Spinal cord (tissue), 10 donors: ENCODE data around the gene OTUD6A. TPM values are rescaled to one million over a fixed set of nuclear protein-coding genes. Genes with fewer than 3 reads are reported as not detected.

Source experiments
- DNase-seq, 6 donors: peaks; one replicate each; pipeline versions ENCODE4 v3.0.0 to v3.0.0-alpha.2; 2013 to 2015; ENCODE audit warnings: low spot score in 6 of 6, low read depth in 4 of 6
- H3K27ac ChIP-seq: one replicate; pipeline ENCODE4 v1.5.1; 2013; ENCODE audit warnings: low read depth, low read length, control low read depth
- H3K27me3 ChIP-seq: one replicate; pipeline ENCODE4 v1.6.1; 2013; ENCODE audit warnings: low read length; ENCODE audit not compliant: control insufficient read depth, insufficient read depth
- H3K36me3 ChIP-seq: one replicate; pipeline ENCODE4 v1.6.1; 2013; ENCODE audit warnings: low read length; ENCODE audit not compliant: control insufficient read depth, insufficient read depth
- H3K4me1 ChIP-seq: one replicate; pipeline ENCODE4 v1.6.1; 2013; ENCODE audit warnings: low read length; ENCODE audit not compliant: control insufficient read depth, insufficient read depth
- H3K4me3 ChIP-seq: one replicate; pipeline ENCODE4 v1.5.1; 2013; ENCODE audit warnings: low read depth, low read length, control low read depth
- H3K9me3 ChIP-seq: one replicate; pipeline ENCODE4 v1.6.1; 2013; ENCODE audit warnings: low read length; ENCODE audit not compliant: control insufficient read depth, insufficient read depth
- WGBS: methylation state at CpG from one replicate; pipeline ENCODE4 v1.1.5; 2013; ENCODE audit warnings: missing lambda C conversion rate; ENCODE audit not compliant: insufficient coverage; 5-methylcytosine and 5-hydroxymethylcytosine counted together
- polyA plus RNA-seq, 2 donors: library from polyadenylated mRNA; unstranded; fragments of 120-200 nt; gene quantifications; one replicate each; pipeline ENCODE4 v1.2.1, GENCODE V29; 2013; ENCODE audit not compliant: insufficient read length in 2 of 2
- total RNA-seq, 2 donors: library from RNA; depleted of rRNA in 1 of 2; stranded (reverse); fragments of 120-200 nt in 1 of 2; fragments of >200 nt in 1 of 2; gene quantifications; one replicate each; pipeline versions ENCODE4 v1.2.3 to v1.2.4, GENCODE V29; 2013 to 2014
- donor health status: healthy.

The OTUD6A gene
- total and polyA plus RNA-seq, 4 donors: not detected

DNA sequence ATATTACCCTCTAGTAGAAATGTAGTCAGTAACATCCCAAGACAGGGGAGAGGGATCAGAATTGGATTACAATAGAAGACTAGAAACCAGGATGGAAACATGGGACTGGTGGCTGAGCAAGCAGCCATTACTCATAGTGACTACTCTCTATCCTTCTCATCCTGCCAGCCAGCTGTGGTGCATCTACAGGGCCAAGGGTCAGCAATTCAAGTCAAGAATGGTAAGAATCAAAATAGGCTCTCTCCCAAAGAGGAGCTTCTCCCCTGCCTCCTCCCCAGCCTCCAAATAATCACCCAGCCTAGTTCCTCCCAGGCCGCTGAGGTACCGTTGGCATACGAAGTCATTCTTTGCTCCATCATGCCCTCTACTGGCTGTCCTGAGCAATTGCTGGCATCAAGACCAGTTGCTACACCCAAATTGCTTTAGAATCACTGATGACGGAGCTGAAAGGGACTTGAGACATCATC, 31.9 kb upstream of the OTUD6A start:
- Histone ChIP-seq H3K27ac (no peak overlapping the region), H3K9me3 (no peaks in the 10 kb centered on the region), H3K4me1 (no peaks in the 10 kb centered on the region), H3K4me3 (no peak overlapping the region), H3K36me3 (no peaks in the 10 kb centered on the region), H3K27me3 (no peaks in the 10 kb centered on the region)
- DNase-seq: peak in 2 of 6 donors; percentile 76 to 77
- 4% methylated on average over 3 of the region's 4 CpGs for WGBS

DNA sequence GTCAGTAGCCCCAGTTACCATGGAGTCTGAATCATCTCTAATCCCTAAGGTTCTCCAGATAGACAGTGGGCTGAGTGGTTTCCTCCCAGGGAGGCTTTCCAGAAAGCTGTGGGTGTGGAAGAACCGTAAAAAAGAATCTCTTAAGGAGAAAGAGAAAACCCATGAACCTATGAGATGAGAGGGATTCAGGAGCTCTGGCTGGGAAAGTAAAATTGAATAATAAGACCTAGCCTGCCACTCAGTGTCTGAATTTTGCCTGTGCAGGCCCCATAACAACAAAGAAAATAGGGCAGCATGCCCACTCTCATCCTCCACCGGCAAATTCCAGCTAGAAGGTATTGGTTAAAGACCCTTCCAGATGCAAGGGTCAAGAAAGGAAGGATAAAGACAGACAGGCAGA, 29.5 kb upstream of the OTUD6A start:
- no peaks in the 10 kb centered on the region for H3K9me3 ChIP-seq
- no peak overlapping the region for H3K4me3 ChIP-seq
- no peaks in the 10 kb centered on the region for H3K27me3 ChIP-seq
- H3K36me3 ChIP-seq: no peaks in the 10 kb centered on the region
- WGBS: 29% methylated on average over 1 of the region's 2 CpGs
- H3K27ac ChIP-seq: no peak overlapping the region
- peak in 2 of 6 donors; percentile 56 to 73 for DNase-seq
- H3K4me1 ChIP-seq: no peaks in the 10 kb centered on the region

DNA sequence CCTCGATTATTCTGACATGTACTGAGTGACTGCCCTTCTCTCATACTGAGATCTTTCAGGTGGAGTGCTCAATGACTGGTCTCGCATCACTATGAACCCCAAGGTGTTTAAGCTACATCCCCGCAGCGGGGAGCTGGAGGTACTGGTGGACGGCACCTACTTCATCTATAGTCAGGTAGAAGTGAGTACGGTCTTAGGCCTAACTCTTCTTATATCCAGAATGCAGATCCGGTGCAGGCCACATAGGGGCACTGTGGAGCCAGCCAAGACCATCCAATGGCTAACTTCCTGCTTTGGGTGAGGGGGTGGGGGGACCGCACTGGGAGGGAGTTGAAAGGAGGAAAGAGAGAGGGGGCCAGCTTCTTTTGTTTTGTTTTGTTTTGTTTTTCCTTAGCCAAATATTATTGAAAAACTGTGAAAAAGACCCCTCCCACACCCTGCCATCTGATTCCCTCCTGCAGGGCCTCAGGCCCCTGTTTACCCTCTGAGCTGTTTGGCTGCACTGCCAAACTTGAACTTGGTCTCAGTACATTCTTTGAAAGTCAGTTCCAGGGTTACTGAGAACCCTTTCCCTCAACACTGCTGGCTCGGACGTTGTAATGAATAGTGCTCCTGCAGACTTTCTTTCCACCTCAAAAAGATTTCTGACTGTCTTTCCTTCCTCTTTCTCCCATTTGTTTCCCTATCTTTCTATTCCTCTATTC, 28.8 kb upstream of the OTUD6A start:
- peak in 2 of 6 donors; percentile 27 to 62 for DNase-seq
- no peak overlapping the region for H3K27ac ChIP-seq
- H3K36me3 ChIP-seq: no peaks in the 10 kb centered on the region
- H3K4me3 ChIP-seq: no peak overlapping the region
- no peaks in the 10 kb centered on the region for H3K9me3 ChIP-seq
- H3K4me1 ChIP-seq: no peaks in the 10 kb centered on the region
- H3K27me3 ChIP-seq: no peaks in the 10 kb centered on the region
- WGBS: 46% methylated on average over 6 of the region's 10 CpGs

DNA sequence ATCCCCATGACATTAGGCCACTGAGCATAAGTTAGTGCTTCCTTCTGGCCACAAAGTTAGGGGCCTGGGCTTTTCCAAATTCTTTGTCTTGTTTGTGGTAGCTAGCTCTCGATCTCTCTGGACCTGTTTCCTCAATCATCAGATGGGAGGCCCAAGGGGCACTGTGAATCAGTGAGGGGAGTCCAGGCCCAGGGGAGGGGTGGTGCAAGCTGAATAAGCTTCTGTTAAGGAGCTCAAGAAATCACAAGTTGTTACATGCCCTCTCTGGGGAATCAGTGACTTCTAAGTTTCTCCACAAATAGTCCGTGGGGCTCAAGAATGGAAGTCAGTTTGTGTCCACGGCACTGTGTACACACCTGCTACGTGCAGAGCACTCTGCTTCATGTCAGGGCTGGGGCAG, 27.6 kb upstream of the OTUD6A start:
- no peaks in the 10 kb centered on the region for H3K27me3 ChIP-seq
- H3K9me3 ChIP-seq: no peaks in the 10 kb centered on the region
- H3K4me3 ChIP-seq: no peak overlapping the region
- peaks cover 3% of the 10 kb centered on the region for H3K4me1 ChIP-seq
- no peak for DNase-seq
- no peaks in the 10 kb centered on the region for H3K36me3 ChIP-seq
- 42% methylated on average over 4 of the region's 4 CpGs for WGBS
- no peak overlapping the region for H3K27ac ChIP-seq

DNA sequence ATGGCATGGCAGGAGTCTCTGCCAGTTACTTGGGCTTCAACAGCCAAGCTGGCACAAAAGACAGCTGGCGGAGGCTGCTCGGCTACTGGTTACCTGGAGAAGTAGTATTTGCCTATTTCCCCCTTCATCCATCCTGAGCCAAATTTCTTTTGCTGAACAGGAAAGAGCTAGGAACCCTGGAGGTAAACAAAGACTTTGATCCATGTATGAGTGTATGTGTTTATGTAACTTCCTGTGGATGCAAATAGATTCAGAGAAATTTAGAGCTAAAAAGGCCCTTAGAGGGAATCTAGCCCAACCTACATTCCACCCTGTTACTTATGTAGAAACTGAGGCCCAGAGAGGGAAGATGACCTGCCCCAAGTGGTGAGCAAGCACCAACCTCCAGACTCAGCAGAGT, 23.7 kb upstream of the OTUD6A start:
- DNase-seq: no peak
- H3K27me3 ChIP-seq: no peaks in the 10 kb centered on the region
- H3K4me1 ChIP-seq: peaks cover 3% of the 10 kb centered on the region
- no peaks in the 10 kb centered on the region for H3K9me3 ChIP-seq
- H3K27ac ChIP-seq: no peak overlapping the region
- no CpG with 5 or more reads among the region's 2 CpGs for WGBS
- no peak overlapping the region for H3K4me3 ChIP-seq
- no peaks in the 10 kb centered on the region for H3K36me3 ChIP-seq

DNA sequence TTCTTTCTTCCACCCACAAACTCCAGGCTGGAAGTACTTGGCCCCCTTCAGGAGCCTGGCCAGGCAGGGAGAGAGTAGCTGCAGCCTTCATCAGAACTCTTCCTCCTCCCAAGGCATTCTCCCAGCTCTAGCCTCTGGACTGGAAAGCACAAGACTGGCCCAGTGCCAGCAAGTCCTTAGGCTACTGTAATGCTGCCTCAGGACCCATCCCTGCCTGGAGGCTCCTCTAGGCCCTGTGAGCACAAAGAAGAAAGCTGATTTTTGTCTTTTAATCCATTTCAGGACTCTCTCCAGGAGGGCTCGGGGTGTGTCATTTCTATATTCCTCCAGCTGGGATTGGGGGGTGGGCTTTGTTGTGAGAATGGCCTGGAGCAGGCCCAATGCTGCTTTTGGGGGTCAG, 23.3 kb upstream of the OTUD6A start:
- WGBS: no CpG with 5 or more reads among the region's 1 CpG
- no peak for DNase-seq
- H3K27me3 ChIP-seq: no peaks in the 10 kb centered on the region

DNA sequence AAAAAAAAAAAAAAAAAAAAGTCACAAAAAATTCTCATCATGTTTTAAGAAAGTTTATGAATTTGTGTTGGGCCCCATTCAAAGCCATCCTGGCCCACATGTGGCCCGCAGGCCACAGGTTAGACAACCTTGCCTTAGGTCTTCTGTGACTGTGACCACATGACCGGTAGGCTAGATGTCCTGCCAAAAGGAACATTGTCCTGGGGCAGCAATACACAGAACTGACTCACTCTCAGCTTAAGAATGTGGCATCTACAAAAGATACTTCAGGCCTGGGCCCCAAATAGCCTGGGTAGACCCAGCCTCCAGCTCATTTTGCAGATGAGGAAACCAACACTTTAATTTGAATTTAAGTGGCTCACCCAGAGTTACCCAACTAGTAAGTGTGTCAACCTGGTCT, 22.5 kb upstream of the OTUD6A start:
- DNase-seq: no peak
- Histone ChIP-seq H3K27me3 (no peaks in the 10 kb centered on the region), H3K4me1 (peaks cover 3% of the 10 kb centered on the region), H3K27ac (no peak overlapping the region), H3K9me3 (no peaks in the 10 kb centered on the region), H3K36me3 (no peaks in the 10 kb centered on the region), H3K4me3 (no peak overlapping the region)
- 71% methylated on average over 2 of the region's 2 CpGs for WGBS

More for the DNA sequence above, 23.3 kb upstream of the OTUD6A start:
- no peaks in the 10 kb centered on the region for H3K36me3 ChIP-seq
- H3K4me1 ChIP-seq: peaks cover 3% of the 10 kb centered on the region
- no peak overlapping the region for H3K4me3 ChIP-seq
- H3K9me3 ChIP-seq: no peaks in the 10 kb centered on the region
- H3K27ac ChIP-seq: no peak overlapping the region

DNA sequence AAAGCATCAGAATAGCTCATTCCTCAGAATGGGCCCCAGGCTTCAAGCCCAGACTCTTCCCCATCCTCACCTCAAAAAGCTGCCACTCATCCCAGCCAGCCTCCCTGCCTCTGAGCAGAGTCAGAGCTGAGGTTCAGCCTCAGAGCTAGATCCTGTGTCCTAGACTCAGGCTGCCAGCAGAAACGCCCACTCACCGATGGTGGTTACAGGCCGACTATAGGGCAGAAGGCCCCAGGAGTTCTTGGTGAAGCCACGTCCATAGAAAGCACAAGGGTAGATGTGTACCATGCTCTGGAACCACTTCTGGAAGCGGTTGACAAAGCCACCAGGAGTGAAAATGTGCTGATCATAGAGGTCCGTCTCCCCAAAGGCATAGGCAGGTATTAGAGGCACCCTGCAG, 20.3 kb upstream of the OTUD6A start:
- Histone ChIP-seq H3K4me3 (no peak overlapping the region), H3K27me3 (no peaks in the 10 kb centered on the region), H3K36me3 (no peaks in the 10 kb centered on the region), H3K27ac (no peak overlapping the region), H3K9me3 (no peaks in the 10 kb centered on the region), H3K4me1 (peaks cover 3% of the 10 kb centered on the region)
- WGBS: 71% methylated on average over 6 of the region's 6 CpGs
- no peak for DNase-seq

DNA sequence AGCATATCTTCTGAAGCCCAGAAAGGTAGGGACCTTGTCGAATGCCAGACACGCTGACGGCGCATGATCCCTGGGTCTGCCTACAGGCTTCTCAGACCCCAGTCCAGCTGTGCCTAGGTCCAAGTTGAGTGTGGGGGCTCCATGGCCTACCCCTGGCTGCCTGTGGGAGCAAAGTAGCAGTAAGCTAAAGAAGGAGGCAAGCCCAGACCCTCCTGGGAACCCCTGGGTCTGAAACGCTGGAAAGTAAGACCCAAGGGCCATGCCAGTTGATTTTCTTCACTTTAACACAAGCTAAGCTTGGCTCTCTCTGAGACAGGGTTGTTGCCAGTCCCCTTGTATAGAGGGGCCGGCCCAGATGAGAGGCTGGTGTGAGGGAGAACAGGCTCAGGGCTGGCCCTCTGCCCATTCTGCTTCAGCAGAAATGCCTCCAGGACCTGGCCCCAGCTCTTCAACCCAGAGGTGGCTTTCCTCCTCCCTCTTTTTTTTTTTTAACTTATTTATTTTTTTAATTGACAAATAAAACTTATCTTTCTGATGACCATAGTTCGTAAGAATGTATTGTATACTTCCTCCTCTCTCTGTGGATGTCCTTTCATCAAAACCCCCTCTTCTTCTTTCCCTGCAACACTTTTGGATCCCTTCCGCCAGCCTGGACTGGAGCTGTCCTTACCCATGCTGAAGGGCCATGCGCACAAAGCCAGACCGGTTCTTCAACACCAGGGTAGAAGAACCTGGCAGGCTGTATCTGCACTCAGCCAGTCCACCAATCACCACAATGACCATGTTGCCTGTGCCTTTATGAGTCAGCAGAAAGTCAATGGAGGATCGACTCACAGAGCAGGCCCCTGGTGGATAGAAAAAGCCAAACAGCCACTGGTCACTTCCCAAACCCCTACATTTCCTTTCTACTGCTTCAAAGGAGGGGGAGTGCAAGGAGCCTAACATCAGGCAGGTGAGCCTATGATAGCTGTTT, 19.6 kb upstream of the OTUD6A start:
- Histone ChIP-seq H3K27me3 (no peaks in the 10 kb centered on the region), H3K4me1 (peaks cover 3% of the 10 kb centered on the region), H3K27ac (no peak overlapping the region), H3K4me3 (no peak overlapping the region), H3K9me3 (no peaks in the 10 kb centered on the region), H3K36me3 (no peaks in the 10 kb centered on the region)
- DNase-seq: no peak
- 94% methylated on average over 7 of the region's 11 CpGs for WGBS
